Stimulated activated CD4-positive, alpha-beta T cell treated with anti-CD3 and anti-CD28 coated beads, Interleukin-15, amount 100 ng/mL, for 1 hour (primary cell): Measurements from ENCODE around the gene RNASEH2B.
A peak's percentile ranks its signal among the peaks of the same experiment; 100 is the strongest.

Source experiments
- DNase-seq, 2 donors: peaks; one replicate each; pipeline ENCODE4 v3.0.0-alpha.2; 2020; ENCODE audit warnings: low read depth in 1 of 2, low spot score in 1 of 2

Gene RNASEH2B

DNA sequence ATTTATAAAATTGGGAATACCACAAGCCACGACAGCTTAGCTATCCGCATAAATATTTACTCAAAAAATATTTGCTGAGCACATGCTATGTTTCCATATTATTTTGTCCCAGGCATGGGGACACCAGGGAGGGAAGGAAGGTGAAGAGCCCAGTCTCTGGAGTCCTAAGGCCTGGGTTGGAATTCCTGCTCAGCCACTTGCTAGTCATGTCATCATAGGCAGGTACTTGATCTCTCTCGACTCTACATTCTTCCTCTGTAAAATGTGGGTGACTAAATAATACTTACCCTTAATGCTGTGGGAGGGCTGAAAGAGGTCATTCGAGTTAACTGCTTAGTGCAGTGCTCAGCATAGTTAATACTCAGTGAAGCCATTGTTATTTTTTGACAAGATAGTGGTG, 4.3 kb upstream of the RNASEH2B start:
- no peak for DNase-seq

DNA sequence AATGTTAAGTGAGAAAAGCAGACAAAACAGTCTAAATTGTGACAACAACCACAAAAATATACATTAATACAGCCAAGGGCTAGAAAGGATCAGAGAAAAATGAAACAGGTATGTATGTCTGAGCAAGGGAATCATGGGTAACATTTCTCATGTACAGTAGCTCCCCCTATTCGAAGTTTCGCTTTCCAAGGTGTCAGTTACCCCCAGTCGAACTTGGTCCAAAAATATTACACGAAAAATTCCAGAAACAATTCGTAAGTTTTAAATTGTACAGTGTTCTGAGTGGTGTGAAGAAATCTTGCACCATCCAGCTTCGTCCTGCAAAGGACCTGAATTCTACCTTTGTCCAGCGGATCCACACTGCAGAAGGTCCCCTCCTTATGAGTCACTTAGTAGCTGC, 1.8 kb upstream of the RNASEH2B start:
- DNase-seq: no peak

DNA sequence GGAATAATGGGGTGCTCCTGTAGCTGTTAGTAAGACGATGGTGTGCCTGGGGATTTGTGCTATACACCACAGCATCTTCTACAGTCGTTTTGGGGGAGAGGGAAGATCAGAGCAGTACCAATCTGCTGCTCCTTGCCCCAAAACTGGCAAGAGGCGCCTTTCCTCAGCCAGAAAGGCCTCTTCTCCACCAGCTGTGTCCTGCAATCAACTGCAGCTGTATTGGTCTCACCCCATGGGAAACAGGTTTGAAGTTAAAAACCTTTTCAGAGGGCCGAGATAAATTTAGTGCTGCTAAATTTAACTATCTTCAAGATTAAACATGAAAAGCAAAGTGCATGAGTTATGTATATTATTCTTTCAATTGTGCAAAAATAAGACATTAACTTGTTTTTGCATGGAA, 1.2 kb upstream of the RNASEH2B start:
- DNase-seq: no peak

DNA sequence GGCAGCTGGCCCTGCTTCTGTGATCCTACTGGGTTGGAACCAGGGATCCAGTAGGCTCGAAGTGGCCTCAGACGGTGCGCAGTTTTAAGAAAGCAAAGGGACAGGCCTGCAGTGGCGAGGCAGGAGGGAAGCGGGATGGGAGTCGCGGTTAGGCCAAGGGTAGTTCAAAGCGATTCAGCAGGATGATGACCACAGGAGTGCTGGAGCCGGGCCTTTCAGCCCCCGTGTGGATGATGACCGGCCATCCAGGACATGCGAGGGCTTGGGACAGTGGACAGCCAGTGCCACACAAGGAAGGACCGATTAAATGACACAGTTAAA, 854 bp downstream of the RNASEH2B start:
- no peak for DNase-seq

DNA sequence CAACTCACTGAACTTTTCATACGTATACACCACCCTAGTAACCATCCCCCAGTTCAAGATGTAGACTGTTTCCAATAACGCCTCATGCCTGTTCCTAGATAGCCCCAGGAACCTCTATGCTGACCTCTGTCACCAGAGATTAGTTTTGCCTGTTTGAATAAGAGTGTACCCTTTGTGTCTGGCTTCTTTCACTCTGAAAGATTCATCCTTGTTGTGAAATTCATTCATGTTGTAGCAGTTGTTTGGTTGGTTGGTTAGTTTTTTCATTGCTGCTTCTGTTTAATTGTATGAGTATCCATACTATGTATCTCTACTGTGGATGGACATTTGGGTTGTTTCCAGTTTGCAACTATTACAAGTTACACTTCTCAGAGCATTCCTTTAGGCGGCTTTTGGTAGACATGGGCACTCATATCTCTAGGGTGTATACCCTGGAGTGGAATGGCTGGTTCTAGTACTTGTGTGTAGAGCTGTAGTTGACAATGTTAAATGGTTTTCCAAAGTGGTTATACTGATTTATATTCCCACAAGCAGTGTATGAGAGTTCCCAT, 1.6 kb downstream of the RNASEH2B start:
- no peak for DNase-seq

DNA sequence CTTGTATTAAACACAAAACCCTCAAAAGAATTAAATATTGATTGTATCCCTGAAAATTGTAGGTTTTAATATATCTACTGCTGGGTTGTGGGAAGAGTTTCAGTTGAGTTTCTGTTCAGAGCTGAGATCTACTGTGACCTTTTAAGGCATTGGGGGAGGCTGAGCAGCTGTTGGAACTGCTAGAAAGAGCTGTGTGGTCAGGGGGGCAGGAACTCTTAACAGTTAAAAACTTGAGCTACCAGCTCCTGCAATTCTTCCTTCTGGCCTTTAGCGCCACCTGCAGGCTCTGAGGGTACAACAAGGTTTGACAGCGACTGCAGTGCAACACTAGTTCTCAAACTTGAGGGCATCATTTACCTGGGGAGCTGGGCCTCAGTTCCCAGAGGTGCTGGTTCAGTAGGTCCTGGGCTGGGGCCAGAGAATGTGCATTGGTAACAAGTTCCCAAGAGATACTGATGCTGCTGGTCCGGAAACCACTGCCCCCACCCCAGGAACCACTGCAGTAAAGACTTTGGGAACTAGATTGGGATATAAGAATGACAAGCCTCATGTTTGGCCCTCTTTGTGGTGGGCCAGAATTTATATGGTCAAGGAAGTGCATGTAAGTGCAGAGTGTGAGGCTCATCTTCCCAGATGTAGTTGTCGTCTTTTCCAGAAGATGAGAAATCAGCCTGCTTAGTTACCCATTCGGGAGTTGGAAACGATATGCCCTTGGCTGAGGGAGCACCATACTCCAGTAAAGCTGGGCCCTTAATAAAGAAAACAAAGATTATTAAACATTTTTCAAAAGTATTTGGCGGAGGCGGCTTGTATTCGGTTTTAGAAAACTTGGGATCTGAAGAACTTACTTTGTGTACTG, 2.6 kb downstream of the RNASEH2B start:
- DNase-seq: peak; percentile 73 to 82

DNA sequence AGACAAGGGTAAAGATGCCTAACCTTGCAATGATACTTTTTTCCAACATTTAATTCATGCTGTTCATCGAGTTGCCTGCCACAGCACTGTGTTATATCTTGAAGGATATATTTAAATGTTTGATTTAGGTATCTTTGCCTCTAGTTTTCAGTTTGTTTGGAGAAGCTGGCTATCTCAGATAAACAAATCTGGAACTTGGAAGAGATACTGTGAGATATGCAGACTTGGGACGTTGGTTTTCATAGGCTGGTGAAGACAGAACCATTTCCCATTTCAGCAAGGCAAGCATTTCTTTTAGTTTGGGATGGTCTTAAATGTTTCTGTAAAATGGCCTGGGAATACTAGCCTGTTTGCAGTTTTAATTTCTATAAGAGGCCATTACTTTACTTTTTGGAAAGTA, 3.3 kb downstream of the RNASEH2B start:
- DNase-seq: no peak

DNA sequence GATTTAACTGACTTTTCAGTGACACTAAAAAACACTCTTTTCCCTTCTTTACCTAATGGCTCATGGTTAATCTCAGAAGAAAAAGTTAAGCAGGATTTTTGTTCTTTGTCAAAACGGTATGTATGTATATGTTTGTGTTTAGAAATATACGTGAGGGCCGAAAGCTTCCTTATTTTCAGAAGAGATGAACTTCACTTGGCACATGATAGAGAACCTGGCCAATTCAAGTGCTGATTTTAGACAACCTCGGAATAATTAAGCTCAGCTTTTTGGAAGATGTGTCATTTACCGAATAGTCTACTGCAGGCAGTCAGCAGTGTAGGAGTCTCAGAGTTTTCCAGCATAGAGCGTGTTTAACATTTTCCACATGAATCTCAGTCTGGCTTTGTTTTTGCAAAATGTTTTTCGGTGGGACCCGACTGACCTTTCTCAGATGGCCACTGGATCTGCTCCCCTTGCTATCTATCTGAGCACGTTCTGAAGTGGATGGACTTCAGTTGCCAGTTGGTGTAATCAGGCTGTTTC, 4.6 kb downstream of the RNASEH2B start:
- no peak for DNase-seq

DNA sequence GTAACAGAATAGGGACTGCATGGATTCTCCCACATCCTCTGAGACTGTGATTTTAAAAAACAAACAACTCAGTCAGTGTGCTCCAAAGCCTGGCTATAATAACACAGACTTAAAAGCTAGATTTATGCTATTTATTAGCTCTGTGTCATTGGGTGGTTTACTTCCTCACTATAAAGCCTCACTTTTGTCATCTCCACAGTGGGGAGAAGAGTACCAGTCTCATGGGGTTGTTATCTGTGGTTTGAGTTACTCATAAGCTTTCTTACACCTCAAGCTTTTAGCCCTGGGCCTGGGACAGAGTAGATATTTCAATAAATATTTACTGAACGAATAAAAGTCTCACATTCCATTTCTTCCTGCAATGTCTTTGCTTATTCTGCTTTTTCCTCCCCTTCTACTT, 5.3 kb downstream of the RNASEH2B start:
- DNase-seq: no peak

DNA sequence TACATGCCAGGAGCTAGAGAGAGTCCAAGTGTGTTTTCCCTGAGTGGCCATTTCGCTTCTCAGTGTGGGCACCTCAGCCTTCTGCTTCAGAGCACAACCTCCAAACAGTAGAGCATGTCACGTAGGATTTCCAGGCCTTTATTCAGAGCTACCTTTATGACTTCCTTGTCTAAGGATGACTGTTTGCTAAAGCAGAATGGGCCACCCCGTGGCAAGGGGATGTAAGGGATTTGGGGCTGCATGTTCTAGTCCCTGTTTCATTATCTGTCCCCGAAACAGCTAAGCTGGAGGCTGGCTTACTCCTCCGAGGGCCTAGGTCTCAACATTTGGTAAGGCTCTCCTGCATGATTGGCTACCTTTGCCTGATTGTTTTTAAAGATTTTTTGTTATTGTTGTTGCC, 6.0 kb downstream of the RNASEH2B start:
- no peak for DNase-seq

DNA sequence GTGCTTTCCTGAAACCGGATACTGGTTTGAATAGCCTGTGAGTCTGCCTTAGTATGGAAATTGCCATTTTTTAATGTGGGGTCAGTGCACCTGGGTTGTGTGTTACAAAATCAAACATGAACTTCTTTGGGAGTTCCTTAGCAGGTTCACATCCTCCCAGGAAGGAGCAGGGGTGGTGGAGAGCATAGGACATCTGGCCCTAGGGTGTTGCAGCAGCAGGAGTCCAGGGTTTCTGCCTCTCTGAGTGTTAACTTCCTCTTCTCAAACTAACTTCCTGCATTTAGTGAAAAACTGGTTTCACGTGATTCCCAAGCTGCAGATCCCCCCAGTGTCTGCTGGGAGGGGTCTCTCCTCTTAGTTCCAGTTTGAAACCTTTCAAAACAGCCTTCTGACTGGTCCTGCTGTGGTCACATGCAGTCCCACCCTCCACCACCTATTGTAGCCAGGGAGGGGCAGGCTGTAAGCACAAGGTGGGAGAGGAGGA, 7.2 kb downstream of the RNASEH2B start:
- no peak for DNase-seq

DNA sequence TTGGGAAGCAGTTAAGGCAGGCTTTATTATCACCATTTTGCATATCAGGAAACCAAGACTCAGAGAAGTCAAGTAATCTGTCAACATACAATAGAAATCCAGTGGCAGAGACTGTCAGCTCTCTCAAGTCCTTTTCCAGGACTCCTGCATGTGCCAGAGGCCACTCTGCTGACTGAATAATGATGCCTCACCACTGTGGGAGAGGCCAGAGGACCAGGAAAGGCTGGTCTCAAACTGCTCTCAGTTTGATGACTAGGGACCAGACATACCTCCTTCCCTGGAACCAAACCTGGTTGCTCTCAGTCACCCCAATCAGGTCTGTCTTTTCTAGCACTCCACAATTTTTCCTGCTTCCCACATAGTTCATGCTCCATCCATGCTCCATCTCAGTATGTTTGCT, 8.0 kb downstream of the RNASEH2B start:
- DNase-seq: no peak

DNA sequence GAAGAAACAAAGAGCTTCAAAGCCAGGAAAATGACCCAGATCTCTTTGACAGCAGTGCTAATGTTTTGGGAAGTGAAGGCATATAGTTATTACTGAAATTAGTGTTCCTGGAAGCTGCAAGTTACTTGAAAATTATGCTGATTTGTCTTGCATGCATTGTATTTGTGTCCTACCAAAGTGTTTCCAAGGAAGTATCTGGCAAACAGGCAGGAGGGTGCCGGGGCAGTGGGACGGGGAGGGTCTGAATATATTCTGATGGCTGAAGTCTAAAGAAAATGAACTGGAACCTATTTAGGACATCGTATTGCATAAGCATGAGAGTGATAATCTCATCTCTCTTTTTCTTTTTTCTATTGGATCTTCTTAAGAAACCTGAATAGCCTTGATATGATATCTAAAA, 9.0 kb downstream of the RNASEH2B start:
- no peak for DNase-seq

DNA sequence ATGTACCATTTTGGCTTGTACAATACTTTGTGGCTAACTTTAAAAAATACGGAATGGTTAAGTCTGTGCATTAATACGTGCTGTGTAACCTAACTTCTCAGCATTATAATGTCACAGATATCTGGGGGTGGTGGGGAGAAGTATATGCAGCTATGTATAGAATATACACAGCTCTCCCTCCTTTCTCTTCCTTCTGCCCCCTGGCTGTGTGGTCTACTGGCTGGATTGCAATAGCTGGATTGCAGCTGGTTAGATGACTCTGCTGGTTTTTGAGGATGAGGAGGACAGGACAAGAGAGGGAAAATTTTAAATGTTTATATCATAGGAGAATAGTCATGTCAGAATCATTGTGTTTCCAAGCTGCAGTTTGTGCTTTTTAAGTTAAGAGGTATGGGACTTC, 9.7 kb downstream of the RNASEH2B start:
- DNase-seq: no peak

DNA sequence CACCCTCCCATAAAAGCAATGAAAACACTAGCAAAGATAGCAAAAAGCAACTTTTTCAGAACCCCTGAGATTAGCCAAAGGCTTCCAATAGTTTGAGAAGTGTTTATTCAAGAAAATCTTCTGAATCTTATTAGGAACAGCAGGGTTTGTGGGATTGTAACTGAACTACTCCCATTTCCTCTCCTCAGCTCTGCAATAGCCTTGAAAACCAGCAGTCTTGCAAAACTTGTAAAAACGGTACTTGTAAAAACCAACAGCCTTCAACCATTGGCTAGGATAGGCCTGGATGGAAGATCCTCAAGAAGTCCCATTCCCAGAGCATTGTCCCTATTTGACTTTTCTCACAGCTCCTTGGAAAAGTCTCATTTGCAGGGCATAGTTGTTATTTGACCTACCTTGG, 12.1 kb downstream of the RNASEH2B start:
- no peak for DNase-seq

DNA sequence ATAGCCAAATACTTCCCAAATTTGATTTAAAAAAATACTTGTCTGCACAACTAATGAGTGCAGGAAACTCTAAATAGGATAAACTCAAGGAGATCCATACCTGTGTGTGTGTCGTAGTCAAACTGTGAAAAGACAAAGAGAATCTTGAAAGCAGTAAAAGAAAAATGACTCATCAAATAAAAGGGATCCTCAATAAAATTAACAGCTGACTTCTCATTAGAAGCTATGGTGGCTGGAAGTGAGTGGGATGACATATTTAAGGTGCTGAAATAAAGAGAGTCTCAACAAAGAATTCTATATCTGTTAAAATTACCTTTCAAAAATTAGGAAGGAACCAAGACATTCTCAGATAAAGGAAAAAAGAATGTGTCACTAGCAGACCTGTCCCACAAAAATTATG, 13.7 kb downstream of the RNASEH2B start:
- DNase-seq: no peak

DNA sequence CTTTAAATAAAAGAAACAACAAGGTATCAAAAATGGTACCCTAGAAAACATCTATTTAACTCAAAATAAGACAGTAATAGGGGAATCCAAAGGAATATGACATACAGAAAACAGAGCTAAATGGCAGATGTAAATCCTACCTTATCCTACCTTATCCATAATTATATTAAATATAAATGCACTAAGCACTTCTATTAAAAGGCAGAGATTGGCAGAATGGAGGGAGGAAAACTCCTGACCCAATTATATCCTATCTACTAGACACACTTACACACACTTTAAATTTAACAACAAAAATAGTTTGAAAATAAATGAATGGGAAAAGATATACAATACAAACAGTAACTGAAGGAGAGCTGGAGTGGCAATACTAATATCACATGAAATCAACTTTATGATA, 14.4 kb downstream of the RNASEH2B start:
- no peak for DNase-seq

DNA sequence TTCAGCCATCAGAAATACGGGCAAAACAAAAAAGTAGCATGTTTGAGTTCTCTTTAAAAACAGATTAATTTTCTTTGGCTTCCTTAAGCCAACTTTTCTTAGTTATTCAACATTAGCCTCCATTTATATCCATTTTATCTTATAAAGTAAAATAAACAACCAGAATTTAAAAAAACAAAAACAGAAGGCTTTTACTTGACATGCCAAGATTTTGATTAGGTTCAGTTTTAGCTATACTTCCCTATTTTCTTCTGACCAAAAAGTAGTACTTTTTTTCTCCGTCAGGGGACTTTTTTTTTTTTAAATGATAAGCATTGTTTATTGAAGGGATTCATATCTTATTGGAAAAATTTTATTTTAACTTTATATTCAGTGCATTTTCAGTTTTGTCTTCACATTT, 18.1 kb downstream of the RNASEH2B start:
- DNase-seq: no peak

DNA sequence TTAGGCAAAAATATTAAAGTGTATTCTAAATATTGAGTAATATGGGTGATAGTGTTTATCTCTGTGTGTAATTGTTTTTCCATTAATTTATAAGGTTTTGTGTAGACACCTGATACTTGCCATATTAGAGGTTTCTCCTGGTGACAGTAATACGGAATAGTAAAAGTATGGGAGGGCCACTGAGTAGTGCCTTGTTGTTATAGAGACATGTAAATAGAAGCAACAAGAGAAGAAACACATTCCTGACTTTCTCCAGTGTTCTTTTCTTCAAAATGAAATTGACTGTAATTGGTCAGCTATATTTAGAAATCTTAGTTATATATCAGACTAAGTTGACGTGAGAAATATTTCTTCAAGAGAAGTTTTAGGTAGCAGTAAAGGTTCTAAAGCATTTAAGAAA, 18.5 kb downstream of the RNASEH2B start:
- DNase-seq: no peak

DNA sequence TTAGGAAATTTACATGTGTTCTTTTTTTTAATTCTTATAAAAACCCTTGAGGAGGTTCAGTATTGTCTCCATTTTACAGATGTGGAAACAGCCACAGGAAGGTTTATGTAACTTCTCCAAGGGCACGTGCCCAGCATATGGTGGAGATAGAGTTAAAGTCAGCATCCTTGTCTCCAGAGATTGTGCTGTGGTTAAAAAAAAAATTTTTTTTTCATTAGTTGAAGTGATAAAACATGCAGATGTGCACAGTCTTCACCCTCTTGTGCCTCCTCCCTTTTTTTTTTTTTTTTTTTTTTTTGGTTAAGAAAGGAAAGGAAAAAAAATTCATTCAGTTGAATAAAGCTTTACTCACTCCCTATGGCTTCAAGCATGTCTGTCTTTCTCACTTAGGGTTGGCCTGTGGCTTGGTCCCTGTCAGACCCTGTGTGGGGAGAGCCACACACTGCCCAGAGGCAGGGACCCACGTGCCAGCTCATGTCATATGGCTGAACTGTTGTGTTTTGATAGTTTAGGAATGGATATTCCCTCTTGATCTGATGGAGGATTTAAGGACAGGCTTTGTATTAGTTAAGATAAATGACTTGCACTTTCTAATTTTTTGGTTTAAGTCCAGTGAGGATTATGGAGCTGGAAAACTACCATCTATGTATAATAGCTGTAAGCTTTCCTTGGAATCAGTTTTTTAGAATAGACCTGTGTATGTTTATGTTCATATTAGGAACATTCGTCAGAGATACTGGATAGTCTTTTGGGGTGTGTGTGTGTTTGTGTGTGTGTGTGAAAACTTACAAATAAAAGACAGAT, 19.3 kb downstream of the RNASEH2B start:
- no peak for DNase-seq

DNA sequence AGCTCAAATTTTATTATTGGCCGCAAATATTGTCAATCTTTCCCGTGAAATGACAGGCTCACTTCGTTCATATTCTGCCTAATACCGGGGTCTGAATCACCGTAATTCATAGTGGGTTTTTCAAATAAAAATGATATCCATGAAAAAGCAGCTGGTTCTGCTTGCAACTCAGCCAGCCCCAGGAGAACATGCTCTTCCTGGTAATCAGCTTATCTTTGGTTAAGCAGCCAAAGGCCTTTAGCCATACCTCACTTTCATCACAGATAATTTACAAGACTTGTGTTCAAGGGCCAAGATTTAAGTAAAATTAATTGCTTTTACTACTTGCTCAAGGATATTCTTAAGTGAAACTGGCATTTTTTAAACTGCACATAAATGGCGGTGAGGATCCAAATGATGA, 22.5 kb downstream of the RNASEH2B start:
- DNase-seq: no peak
